Mesenchymal stem cell (in vitro differentiated cells and primary cell): ENCODE data around the gene LRRC4B.
"Not testable (repeated sequence)": the region's sequence is repeated elsewhere in the genome, so short reads cannot be mapped to it uniquely, and the experiment has no call there.

Experiments
- DNase-seq: peaks from one replicate; pipeline ENCODE4 v3.0.0-alpha.2; 2013
- H2AFZ ChIP-seq: one replicate; pipeline ENCODE4 v1.6.1; 2013; ENCODE audit warnings: low read depth, mild to moderate bottlenecking, control low read depth, inconsistent platforms, low read length, moderate library complexity
- H2AK5ac ChIP-seq: 2 replicates; pipeline ENCODE4 v1.6.1; 2013; ENCODE audit warnings: low read length, moderate library complexity, mild to moderate bottlenecking, inconsistent platforms; ENCODE audit not compliant: severe bottlenecking
- H2BK120ac ChIP-seq: one replicate; pipeline ENCODE4 v1.6.1; 2013; ENCODE audit warnings: low read depth, mild to moderate bottlenecking, inconsistent platforms, low read length, moderate library complexity
- H2BK12ac ChIP-seq, 2 experiments: one replicate each; pipeline ENCODE4 v1.6.1; 2013; ENCODE audit warnings: inconsistent platforms in 2 of 2, low read length in 2 of 2, mild to moderate bottlenecking in 2 of 2, moderate library complexity in 2 of 2, control low read depth in 1 of 2
- H2BK15ac ChIP-seq: one replicate; pipeline ENCODE4 v1.6.1; 2013; ENCODE audit warnings: mild to moderate bottlenecking, low read depth, inconsistent platforms; ENCODE audit not compliant: poor library complexity, severe bottlenecking
- H2BK5ac ChIP-seq: 2 replicates; pipeline ENCODE4 v1.6.1; 2013; ENCODE audit warnings: low read depth, mild to moderate bottlenecking, low read length, control low read depth, inconsistent platforms; ENCODE audit not compliant: poor library complexity, severe bottlenecking
- H3K14ac ChIP-seq, 2 experiments: one replicate each; pipeline ENCODE4 v1.6.1; 2013; ENCODE audit warnings: inconsistent platforms in 2 of 2, low read length in 2 of 2, control low read depth in 1 of 2, mild to moderate bottlenecking in 1 of 2, moderate library complexity in 1 of 2
- H3K18ac ChIP-seq, 2 experiments: one replicate each; pipeline ENCODE4 v1.6.1; 2013; ENCODE audit warnings: inconsistent platforms in 2 of 2, low read length in 2 of 2, control low read depth in 1 of 2, low read depth in 1 of 2, mild to moderate bottlenecking in 1 of 2
- H3K23ac ChIP-seq, 2 experiments: one replicate each; pipeline ENCODE4 v1.6.1; 2013; ENCODE audit warnings: inconsistent platforms in 2 of 2, low read length in 2 of 2, mild to moderate bottlenecking in 2 of 2, moderate library complexity in 2 of 2, control low read depth in 1 of 2
- H3K27ac ChIP-seq: 2 replicates; pipeline ENCODE4 v1.5.1; 2013; ENCODE audit warnings: mild to moderate bottlenecking, moderate library complexity, low read length, control low read depth, inconsistent platforms; ENCODE audit not compliant: poor library complexity, severe bottlenecking
- H3K27me3 ChIP-seq, 2 experiments: 2 replicates each; pipeline versions ENCODE4 v1.6.1 to v1.7.0; 2013; ENCODE audit warnings: low read length in 2 of 2, mild to moderate bottlenecking in 2 of 2, moderate library complexity in 2 of 2, control low read depth in 1 of 2, inconsistent platforms in 1 of 2; ENCODE audit not compliant: control insufficient read depth in 1 of 2, insufficient read depth in 1 of 2
- H3K36me3 ChIP-seq, 2 experiments: 2 replicates each; pipeline versions ENCODE4 v1.6.1 to v1.7.0; 2013; ENCODE audit warnings: low read length in 2 of 2, control low read depth in 1 of 2, inconsistent platforms in 1 of 2, low read depth in 1 of 2, mild to moderate bottlenecking in 1 of 2; ENCODE audit not compliant: insufficient read depth in 2 of 2, control insufficient read depth in 1 of 2
- H3K4ac ChIP-seq, 2 experiments: one replicate each; pipeline ENCODE4 v1.6.1; 2013; ENCODE audit warnings: inconsistent platforms in 2 of 2, low read length in 2 of 2, mild to moderate bottlenecking in 2 of 2, moderate library complexity in 2 of 2, control low read depth in 1 of 2, low read depth in 1 of 2
- H3K4me1 ChIP-seq: 2 replicates; pipeline ENCODE4 v1.6.1; 2013; ENCODE audit warnings: low read depth, low read length, control low read depth; ENCODE audit not compliant: control insufficient read depth, insufficient read depth
- H3K4me2 ChIP-seq: 2 replicates; pipeline ENCODE4 v1.6.1; 2013; ENCODE audit warnings: low read length, mild to moderate bottlenecking, inconsistent platforms; ENCODE audit not compliant: poor library complexity, severe bottlenecking
- H3K4me3 ChIP-seq, 2 experiments: 2 replicates each; pipeline versions ENCODE4 v1.5.1 to v1.7.0; 2013; ENCODE audit warnings: low read length in 2 of 2, mild to moderate bottlenecking in 2 of 2, control low read depth in 1 of 2, low read depth in 1 of 2; ENCODE audit not compliant: insufficient read depth in 1 of 2
- H3K79me1 ChIP-seq: replicated peaks from 2 replicates; pipeline ENCODE4 v1.6.1; 2013; ENCODE audit warnings: mild to moderate bottlenecking, control low read depth, low read length, inconsistent platforms; ENCODE audit not compliant: poor library complexity, severe bottlenecking
- H3K9ac ChIP-seq: 2 replicates; pipeline ENCODE4 v1.7.0; 2013; ENCODE audit warnings: mild to moderate bottlenecking, low read length, moderate library complexity
- H3K9me3 ChIP-seq: 2 replicates; pipeline ENCODE4 v1.7.0; 2013; ENCODE audit warnings: mild to moderate bottlenecking, low read length; ENCODE audit not compliant: control insufficient read depth
- H4K8ac ChIP-seq: one replicate; pipeline ENCODE4 v1.6.1; 2013; ENCODE audit warnings: inconsistent platforms, mild to moderate bottlenecking, low read length, moderate library complexity
- H4K91ac ChIP-seq: one replicate; pipeline ENCODE4 v1.6.1; 2013; ENCODE audit warnings: mild to moderate bottlenecking, low read length, inconsistent platforms
- WGBS: methylation state at CpG from one replicate; pipeline ENCODE4 v1.1.7; 2013; ENCODE audit warnings: mixed read lengths; 5-methylcytosine and 5-hydroxymethylcytosine counted together

LRRC4B gene

GRCh38 chr19:50607388-50607787 is 39.2 kb upstream of the LRRC4B start:
- Histone ChIP-seq H3K36me3 (no peaks in the 10 kb centered on the region), H3K4me1 (no peaks in the 10 kb centered on the region), H3K27me3 (peaks cover 0 to 20% of the 10 kb centered on the region in 2 experiments), H3K4me3 (no peak overlapping the region), H2AFZ (no peak overlapping the region), H2BK15ac (no peak overlapping the region), H4K8ac (no peak overlapping the region), H2BK120ac (no peak overlapping the region), H3K79me1 (no peaks in the 10 kb centered on the region), H3K18ac (no peak overlapping the region), H3K23ac (no peak overlapping the region), H3K27ac (no peak overlapping the region), H3K14ac (no peak overlapping the region), H4K91ac (no peak overlapping the region), H2BK12ac (no peak overlapping the region), H2BK5ac (no peak overlapping the region), H3K4ac (no peak overlapping the region), H3K4me2 (no peak overlapping the region), H2AK5ac (no peak overlapping the region), H3K9me3 (no peaks in the 10 kb centered on the region), H3K9ac (no peak overlapping the region)
- 78% methylated on average over 20 of the region's 20 CpGs for WGBS
- no peak for DNase-seq

GRCh38 chr19:50606059-50606836 is 38.0 kb upstream of the LRRC4B start:
- H3K9ac ChIP-seq, H2BK15ac ChIP-seq, H3K14ac ChIP-seq, H4K8ac ChIP-seq, H3K27ac ChIP-seq, H3K4me2 ChIP-seq, H3K4me1 ChIP-seq, H4K91ac ChIP-seq, H3K9me3 ChIP-seq, H2BK12ac ChIP-seq, H3K36me3 ChIP-seq, H2BK120ac ChIP-seq, H3K18ac ChIP-seq, H3K79me1 ChIP-seq, H3K4me3 ChIP-seq, H3K4ac ChIP-seq, H2AK5ac ChIP-seq, H3K23ac ChIP-seq, DNase-seq, H2AFZ ChIP-seq, H2BK5ac ChIP-seq: not testable (repeated sequence)
- peaks cover 0 to 30% of the 10 kb centered on the region in 2 experiments for H3K27me3 ChIP-seq
- WGBS = 88% methylated on average over 38 of the region's 58 CpGs

GRCh38 chr19:50604264-50605073 is 36.2 kb upstream of the LRRC4B start:
- H4K8ac ChIP-seq, H3K4me3 ChIP-seq, H2AFZ ChIP-seq, H2BK120ac ChIP-seq, H3K36me3 ChIP-seq, H2BK5ac ChIP-seq, H2AK5ac ChIP-seq, H2BK12ac ChIP-seq, H2BK15ac ChIP-seq, H3K23ac ChIP-seq, H3K4me2 ChIP-seq, H3K9me3 ChIP-seq, H3K9ac ChIP-seq, H3K4ac ChIP-seq, H3K14ac ChIP-seq, H4K91ac ChIP-seq, H3K27ac ChIP-seq, H3K18ac ChIP-seq, DNase-seq, H3K79me1 ChIP-seq, H3K4me1 ChIP-seq: not testable (repeated sequence)
- peaks cover 0 to 43% of the 10 kb centered on the region in 2 experiments for H3K27me3 ChIP-seq
- WGBS = no CpG with 5 or more reads among the region's 56 CpGs

GRCh38 chr19:50602935-50603334 is 34.7 kb upstream of the LRRC4B start:
- Histone ChIP-seq H4K91ac (no peak overlapping the region), H3K4ac (no peak overlapping the region), H3K18ac (no peak overlapping the region), H3K9me3 (no peaks in the 10 kb centered on the region), H3K23ac (no peak overlapping the region), H2AK5ac (no peak overlapping the region), H3K9ac (no peak overlapping the region), H3K79me1 (no peaks in the 10 kb centered on the region), H2BK15ac (no peak overlapping the region), H3K4me1 (no peaks in the 10 kb centered on the region), H3K4me2 (no peak overlapping the region), H2BK5ac (no peak overlapping the region), H4K8ac (no peak overlapping the region), H3K36me3 (no peaks in the 10 kb centered on the region), H3K14ac (no peak overlapping the region), H2AFZ (no peak overlapping the region), H2BK120ac (no peak overlapping the region), H3K4me3 (no peak overlapping the region), H2BK12ac (no peak overlapping the region), H3K27ac (no peak overlapping the region), H3K27me3 (peaks cover 0 to 43% of the 10 kb centered on the region in 2 experiments)
- DNase-seq = no peak
- 83% methylated on average over 4 of the region's 4 CpGs for WGBS
